NT2/D1 (cell line): ENCODE results near the gene EMD.

ENCODE experiments used
- SUZ12 ChIP-seq: IDR thresholded peaks from 2 replicates; pipeline ENCODE4 v1.6.1; 2011; ENCODE audit not compliant: insufficient read length, insufficient read depth; ENCODE audit errors: extremely low read depth
- YY1 ChIP-seq: IDR thresholded peaks from 2 replicates; pipeline ENCODE4 v1.6.1; 2011; ENCODE audit not compliant: insufficient read length, insufficient read depth
- ZNF274 ChIP-seq: IDR thresholded peaks from 2 replicates; pipeline ENCODE4 v1.6.1; 2011; ENCODE audit warnings: mild to moderate bottlenecking, low read depth, low read length

GRCh38 chrX:154375156-154375504 is 4.0 kb upstream of the EMD start:
- TF ChIP-seq YY1 (no peak), ZNF274 (no peak), SUZ12 (no peak)
